H9 (cell line): ENCODE results near the gene RASGRF1. TPM values are rescaled to one million over a fixed set of nuclear protein-coding genes. Genes with fewer than 3 reads are reported as not detected.

ENCODE experiments used
- DNase-seq: peaks from one replicate; pipeline ENCODE4 v3.0.0-alpha.2; 2017
- H2AFZ ChIP-seq: one replicate; pipeline ENCODE4 v1.6.1; 2013; ENCODE audit warnings: mild to moderate bottlenecking, low read length, control low read depth, moderate library complexity
- H2AK5ac ChIP-seq: 2 replicates; pipeline ENCODE4 v1.6.1; 2013; ENCODE audit warnings: low read length, control low read depth, mixed read lengths; ENCODE audit not compliant: insufficient read length
- H2BK120ac ChIP-seq: one replicate; pipeline ENCODE4 v1.6.1; 2013; ENCODE audit warnings: low read depth, mild to moderate bottlenecking, low read length, control low read depth, inconsistent platforms; ENCODE audit not compliant: poor library complexity, severe bottlenecking
- H2BK12ac ChIP-seq: 2 replicates; pipeline ENCODE4 v1.6.1; 2013; ENCODE audit warnings: low read length, control low read depth, mixed read lengths, low read depth; ENCODE audit not compliant: insufficient read length
- H2BK15ac ChIP-seq: 2 replicates; pipeline ENCODE4 v1.6.1; 2013; ENCODE audit warnings: low read depth, low read length, control low read depth
- H2BK20ac ChIP-seq: one replicate; pipeline ENCODE4 v1.6.1; 2013; ENCODE audit warnings: low read depth, mild to moderate bottlenecking, low read length, control low read depth, inconsistent platforms; ENCODE audit not compliant: poor library complexity, severe bottlenecking
- H2BK5ac ChIP-seq: 2 replicates; pipeline ENCODE4 v1.6.1; 2013; ENCODE audit warnings: low read length, control low read depth, mixed read lengths; ENCODE audit not compliant: insufficient read length
- H3K14ac ChIP-seq: 2 replicates; pipeline ENCODE4 v1.6.1; 2013; ENCODE audit warnings: low read length, control low read depth; ENCODE audit not compliant: insufficient read depth
- H3K18ac ChIP-seq: 2 replicates; pipeline ENCODE4 v1.6.1; 2013; ENCODE audit warnings: low read depth, mild to moderate bottlenecking, mixed read lengths, low read length, control low read depth; ENCODE audit not compliant: insufficient read length
- H3K23ac ChIP-seq: 2 replicates; pipeline ENCODE4 v1.6.1; 2013; ENCODE audit warnings: low read length, control low read depth, mixed read lengths, low read depth; ENCODE audit not compliant: insufficient read length
- H3K23me2 ChIP-seq: 2 replicates; pipeline ENCODE4 v1.6.1; 2013; ENCODE audit warnings: low read depth, mild to moderate bottlenecking, mixed read lengths, low read length, control low read depth; ENCODE audit not compliant: insufficient read length, poor library complexity, severe bottlenecking
- H3K27ac ChIP-seq: 2 replicates; pipeline ENCODE4 v1.5.1; 2013; ENCODE audit warnings: low read length, control low read depth, mixed read lengths, low read depth; ENCODE audit not compliant: insufficient read length
- H3K27me3 ChIP-seq: 2 replicates; pipeline ENCODE4 v1.6.1; 2013; ENCODE audit warnings: low read length, control low read depth, inconsistent platforms; ENCODE audit not compliant: insufficient read depth
- H3K4ac ChIP-seq: 2 replicates; pipeline ENCODE4 v1.6.1; 2013; ENCODE audit warnings: low read depth, mild to moderate bottlenecking, control low read depth, inconsistent platforms, low read length, moderate library complexity
- H3K4me1 ChIP-seq: 2 replicates; pipeline ENCODE4 v1.6.1; 2013; ENCODE audit warnings: low read length, control low read depth, inconsistent platforms; ENCODE audit not compliant: insufficient read depth
- H3K4me2 ChIP-seq: 2 replicates; pipeline ENCODE4 v1.6.1; 2013; ENCODE audit warnings: low read length, control low read depth, mixed read lengths; ENCODE audit not compliant: insufficient read length, insufficient read depth
- H3K56ac ChIP-seq: 2 replicates; pipeline ENCODE4 v1.6.1; 2013; ENCODE audit warnings: low read depth, mild to moderate bottlenecking, mixed read lengths, low read length, control low read depth; ENCODE audit not compliant: insufficient read length
- H3K79me1 ChIP-seq: 2 replicates; pipeline ENCODE4 v1.6.1; 2013; ENCODE audit warnings: low read depth, mild to moderate bottlenecking, moderate library complexity, low read length, control low read depth, inconsistent platforms; ENCODE audit not compliant: insufficient read depth, poor library complexity, severe bottlenecking
- H3K79me2 ChIP-seq: 2 replicates; pipeline ENCODE4 v1.6.1; 2013; ENCODE audit warnings: low read length, control low read depth, inconsistent platforms; ENCODE audit not compliant: insufficient read depth
- H3K9ac ChIP-seq: 2 replicates; pipeline ENCODE4 v1.6.1; 2013; ENCODE audit warnings: low read length, control low read depth, mixed read lengths; ENCODE audit not compliant: insufficient read length; ENCODE audit errors: extremely low read depth
- H3K9me3 ChIP-seq: one replicate; pipeline ENCODE4 v1.6.1; 2013; ENCODE audit warnings: low read depth, low read length, inconsistent platforms; ENCODE audit not compliant: control insufficient read depth
- H3T11ph ChIP-seq: one replicate; pipeline ENCODE4 v1.6.1; 2013; ENCODE audit warnings: mild to moderate bottlenecking, low read length, control low read depth, inconsistent platforms
- H4K20me1 ChIP-seq: one replicate; pipeline ENCODE4 v1.6.1; 2013; ENCODE audit not compliant: control insufficient read depth, insufficient read length, insufficient read depth
- H4K5ac ChIP-seq: 2 replicates; pipeline ENCODE4 v1.6.1; 2013; ENCODE audit warnings: low read depth, mild to moderate bottlenecking, mixed read lengths, low read length, control low read depth; ENCODE audit not compliant: insufficient read length
- H4K8ac ChIP-seq: replicated peaks from 2 replicates; pipeline ENCODE4 v1.6.1; 2013; ENCODE audit warnings: low read length, control low read depth, mixed read lengths, low read depth; ENCODE audit not compliant: insufficient read length
- H4K91ac ChIP-seq: 2 replicates; pipeline ENCODE4 v1.6.1; 2013; ENCODE audit warnings: low read depth, mild to moderate bottlenecking, moderate library complexity, mixed read lengths, low read length, control low read depth; ENCODE audit not compliant: insufficient read length
- H3K27ac Mint-ChIP-seq, 3 experiments: 2 replicates in 2 of 3; 3 replicates in 1 of 3; pipeline ENCODE4 v1.8.0; 2020 to 2021; ENCODE audit warnings: mixed read lengths in 3 of 3, mild to moderate bottlenecking in 1 of 3, moderate library complexity in 1 of 3
- H3K27me3 Mint-ChIP-seq: 2 replicates; pipeline ENCODE4 v1.8.0; 2021; ENCODE audit warnings: low read depth, mild to moderate bottlenecking, moderate library complexity, mixed read lengths
- H3K36me3 Mint-ChIP-seq, 3 experiments: 2 replicates in 2 of 3; 3 replicates in 1 of 3; pipeline ENCODE4 v1.8.0; 2020 to 2021; ENCODE audit warnings: low read depth in 3 of 3, mixed read lengths in 3 of 3; ENCODE audit not compliant: insufficient read depth in 1 of 3
- H3K4me1 Mint-ChIP-seq, 2 experiments: 2 replicates each; pipeline ENCODE4 v1.8.0; 2020; ENCODE audit warnings: mixed read lengths in 2 of 2
- H3K4me3 Mint-ChIP-seq, 2 experiments: 2 replicates in 1 of 2; 3 replicates in 1 of 2; pipeline ENCODE4 v1.8.0; 2020 to 2021; ENCODE audit warnings: mild to moderate bottlenecking in 2 of 2, mixed read lengths in 2 of 2, moderate library complexity in 1 of 2
- H3K9me3 Mint-ChIP-seq, 2 experiments: 2 replicates in 1 of 2; 3 replicates in 1 of 2; pipeline ENCODE4 v1.8.0; 2020; ENCODE audit warnings: mild to moderate bottlenecking in 2 of 2, mixed read lengths in 2 of 2, moderate library complexity in 1 of 2
- WGBS: extraction: QIAGEN DNeasy Blood & Tissue Kit; methylation state at CpG from one replicate; pipeline ENCODE4 v1.1.7; 2013; ENCODE audit warnings: missing lambda C conversion rate, low lambda C conversion rate, mixed read lengths; ENCODE audit not compliant: insufficient read length; ENCODE audit errors: extremely low coverage; 5-methylcytosine and 5-hydroxymethylcytosine counted together
- total RNA-seq: library from RNA; stranded (reverse); gene quantifications from 2 replicates; pipeline ENCODE4 v1.2.1, GENCODE V29; 2021
- TF ChIP-seq, protein P1 (sequence below): fragments of 200-600 bp; sonication (generic); conservative IDR thresholded peaks from 3 replicates; pipeline ENCODE4 v1.8.0; 2021; ENCODE audit warnings: antibody characterized with exemption, mild to moderate bottlenecking

Gene RASGRF1
- total RNA-seq, 1 experiment from 2014 or later, result 0.48 TPM

DNA sequence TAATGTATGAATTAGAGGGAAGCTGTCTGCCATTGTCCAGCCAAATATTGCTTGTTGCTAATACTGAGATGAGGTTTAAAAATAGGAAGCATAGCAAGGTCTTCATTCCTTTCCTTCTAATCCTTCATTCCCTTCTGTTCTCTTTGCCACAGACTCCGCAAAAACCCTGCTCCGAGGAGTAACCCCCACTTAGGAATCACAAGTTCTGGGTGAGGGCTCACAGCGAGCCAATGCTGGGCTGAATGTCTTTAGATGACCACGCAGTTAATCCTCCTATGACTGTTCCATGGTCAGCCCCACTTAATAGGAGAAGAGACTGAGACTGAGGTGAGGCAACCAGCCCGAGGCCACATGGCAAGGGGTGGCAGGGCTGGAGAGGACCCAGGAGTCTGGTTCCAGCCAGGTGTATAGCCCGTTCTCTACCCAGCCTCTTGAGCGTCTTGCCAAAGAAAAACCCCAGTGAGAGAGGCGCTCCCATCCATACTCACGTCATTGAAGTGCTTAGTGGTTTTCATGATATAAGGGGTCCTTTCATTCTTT lies 100.8 kb downstream of the RASGRF1 start:
- H3K27ac Mint-ChIP-seq, result no peak overlapping the region

More for the DNA sequence above, 100.8 kb downstream of the RASGRF1 start:
- Histone ChIP-seq H3K27me3 (no peaks in the 10 kb centered on the region), H3K14ac (no peak overlapping the region), H3T11ph (no peak overlapping the region), H3K4me1 (no peaks in the 10 kb centered on the region), H3K27ac (no peak overlapping the region), H4K8ac (no peak overlapping the region), H2BK12ac (no peak overlapping the region), H4K20me1 (no peaks in the 10 kb centered on the region), H3K9ac (no peak overlapping the region), H4K5ac (no peak overlapping the region), H3K9me3 (no peaks in the 10 kb centered on the region), H2BK5ac (no peak overlapping the region), H2BK15ac (no peak overlapping the region), H3K56ac (no peak overlapping the region), H3K23ac (no peak overlapping the region), H3K4ac (no peak overlapping the region), H2AFZ (no peak overlapping the region), H3K79me2 (no peaks in the 10 kb centered on the region), H3K18ac (no peak overlapping the region), H2BK20ac (no peak overlapping the region), H2AK5ac (no peak overlapping the region), H3K23me2 (no peaks in the 10 kb centered on the region), H2BK120ac (no peak overlapping the region), H3K4me2 (no peak overlapping the region), H4K91ac (no peak overlapping the region), H3K79me1 (no peaks in the 10 kb centered on the region)
- Mint-ChIP-seq H3K4me3 (no peak overlapping the region), H3K36me3 (no peaks in the 10 kb centered on the region; a peak in 1 of 7 replicates), H3K9me3 (no peaks in the 10 kb centered on the region; a peak in 1 of 5 replicates), H3K27me3 (peaks cover 9% of the 10 kb centered on the region), H3K4me1 (peaks cover 2 to 7% of the 10 kb centered on the region in 2 experiments; a peak in 1 of 4 replicates)
- no CpG with 5 or more reads among the region's 9 CpGs for WGBS
- TF ChIP-seq, protein P1, sequence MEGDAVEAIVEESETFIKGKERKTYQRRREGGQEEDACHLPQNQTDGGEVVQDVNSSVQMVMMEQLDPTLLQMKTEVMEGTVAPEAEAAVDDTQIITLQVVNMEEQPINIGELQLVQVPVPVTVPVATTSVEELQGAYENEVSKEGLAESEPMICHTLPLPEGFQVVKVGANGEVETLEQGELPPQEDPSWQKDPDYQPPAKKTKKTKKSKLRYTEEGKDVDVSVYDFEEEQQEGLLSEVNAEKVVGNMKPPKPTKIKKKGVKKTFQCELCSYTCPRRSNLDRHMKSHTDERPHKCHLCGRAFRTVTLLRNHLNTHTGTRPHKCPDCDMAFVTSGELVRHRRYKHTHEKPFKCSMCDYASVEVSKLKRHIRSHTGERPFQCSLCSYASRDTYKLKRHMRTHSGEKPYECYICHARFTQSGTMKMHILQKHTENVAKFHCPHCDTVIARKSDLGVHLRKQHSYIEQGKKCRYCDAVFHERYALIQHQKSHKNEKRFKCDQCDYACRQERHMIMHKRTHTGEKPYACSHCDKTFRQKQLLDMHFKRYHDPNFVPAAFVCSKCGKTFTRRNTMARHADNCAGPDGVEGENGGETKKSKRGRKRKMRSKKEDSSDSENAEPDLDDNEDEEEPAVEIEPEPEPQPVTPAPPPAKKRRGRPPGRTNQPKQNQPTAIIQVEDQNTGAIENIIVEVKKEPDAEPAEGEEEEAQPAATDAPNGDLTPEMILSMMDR, result no peak
- no peak for DNase-seq
